ENCODE measurements around the gene OGFR.

The OGFR gene

DNA sequence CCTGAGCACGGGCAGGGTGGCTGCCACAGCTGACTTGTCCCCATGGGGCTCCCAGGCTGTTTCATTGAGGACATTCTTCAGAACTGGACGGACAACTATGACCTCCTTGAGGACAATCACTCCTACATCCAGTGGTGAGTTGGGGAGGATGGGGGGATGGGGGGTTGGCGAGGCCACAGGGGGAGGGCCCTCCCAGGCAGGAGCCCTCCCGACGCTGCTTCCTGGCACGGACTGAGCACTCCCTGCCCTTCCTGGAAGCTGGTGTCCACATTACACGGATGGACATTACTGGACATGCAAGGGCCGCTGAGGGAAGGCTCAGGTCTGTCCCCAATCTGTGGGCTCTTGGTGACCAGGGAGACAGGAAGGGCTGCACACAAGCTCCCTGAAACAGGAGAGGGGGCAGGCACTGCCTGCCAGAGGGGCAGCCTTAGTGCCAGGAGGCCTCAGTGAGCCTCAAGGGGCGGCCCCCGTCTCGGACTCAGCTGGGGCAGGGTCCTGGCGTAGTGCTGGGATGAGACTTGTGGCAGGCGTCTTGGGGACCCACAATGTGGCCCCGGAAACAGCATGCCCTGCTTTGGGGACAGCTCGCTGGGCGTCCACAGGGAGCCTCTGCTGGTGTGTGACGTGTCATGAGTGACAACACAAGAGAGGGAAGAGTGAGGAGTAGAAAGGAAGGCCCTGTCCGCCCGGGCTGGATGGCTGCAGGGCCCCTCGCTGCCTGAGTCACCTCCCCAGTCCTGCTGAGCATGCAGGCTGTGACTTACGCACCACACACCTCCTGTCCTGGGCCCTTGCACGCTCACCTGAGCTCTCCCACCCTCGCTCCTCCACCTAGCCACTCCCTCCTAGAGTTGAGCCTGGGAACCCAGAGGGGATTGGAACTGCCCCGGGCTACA, 5.1 kb downstream of the OGFR start:
- Histone ChIP-seq H3K4me3 (ENCODE audit: low read depth, low read length) (no peak overlapping the region), H3K27ac (ENCODE audit: extremely low read depth, low read depth, low read length) (no peak overlapping the region), H3K9me3 (ENCODE audit: control insufficient read depth, insufficient read depth, low read depth, low read length) (no peaks in the 10 kb centered on the region), H3K36me3 (ENCODE audit: control insufficient read depth in 2 of 2, insufficient read depth in 1 of 2, low read length in 2 of 2) (peaks cover 4 to 68% of the 10 kb centered on the region in 2 experiments; a peak in 2 of 3 replicates), H3K4me1 (ENCODE audit: control insufficient read depth, insufficient read depth, low read length) (no peaks in the 10 kb centered on the region)
- ChIA-PET POLR2A (no interaction called here), CTCF (interaction anchor here (1.2 to 2.8 kb wide), 6 partner anchors 10 to 141 kb away, joined by 3 to 17 read pairs (median 12); no protein-coding TSS in a partner anchor)
- no peak for TF ChIP-seq PRDM1 (tag by site-specific recombination; IDR thresholded peaks at IDR 0.05)
- TF ChIP-seq ZNF404 (tag by site-specific recombination; IDR thresholded peaks at IDR 0.05) = no peak
- no peak for TF ChIP-seq ZNF416 (tag by site-specific recombination; IDR thresholded peaks at IDR 0.05)
- no peak for TF ChIP-seq YY1 (tag by site-specific recombination; IDR thresholded peaks at IDR 0.05)
- TF ChIP-seq ZNF596 (tag by site-specific recombination; IDR thresholded peaks at IDR 0.05) = no peak
- no peak for TF ChIP-seq ZFP41 (tag by site-specific recombination; IDR thresholded peaks at IDR 0.05; ENCODE audit: borderline replicate concordance)
- TF ChIP-seq, protein P1, sequence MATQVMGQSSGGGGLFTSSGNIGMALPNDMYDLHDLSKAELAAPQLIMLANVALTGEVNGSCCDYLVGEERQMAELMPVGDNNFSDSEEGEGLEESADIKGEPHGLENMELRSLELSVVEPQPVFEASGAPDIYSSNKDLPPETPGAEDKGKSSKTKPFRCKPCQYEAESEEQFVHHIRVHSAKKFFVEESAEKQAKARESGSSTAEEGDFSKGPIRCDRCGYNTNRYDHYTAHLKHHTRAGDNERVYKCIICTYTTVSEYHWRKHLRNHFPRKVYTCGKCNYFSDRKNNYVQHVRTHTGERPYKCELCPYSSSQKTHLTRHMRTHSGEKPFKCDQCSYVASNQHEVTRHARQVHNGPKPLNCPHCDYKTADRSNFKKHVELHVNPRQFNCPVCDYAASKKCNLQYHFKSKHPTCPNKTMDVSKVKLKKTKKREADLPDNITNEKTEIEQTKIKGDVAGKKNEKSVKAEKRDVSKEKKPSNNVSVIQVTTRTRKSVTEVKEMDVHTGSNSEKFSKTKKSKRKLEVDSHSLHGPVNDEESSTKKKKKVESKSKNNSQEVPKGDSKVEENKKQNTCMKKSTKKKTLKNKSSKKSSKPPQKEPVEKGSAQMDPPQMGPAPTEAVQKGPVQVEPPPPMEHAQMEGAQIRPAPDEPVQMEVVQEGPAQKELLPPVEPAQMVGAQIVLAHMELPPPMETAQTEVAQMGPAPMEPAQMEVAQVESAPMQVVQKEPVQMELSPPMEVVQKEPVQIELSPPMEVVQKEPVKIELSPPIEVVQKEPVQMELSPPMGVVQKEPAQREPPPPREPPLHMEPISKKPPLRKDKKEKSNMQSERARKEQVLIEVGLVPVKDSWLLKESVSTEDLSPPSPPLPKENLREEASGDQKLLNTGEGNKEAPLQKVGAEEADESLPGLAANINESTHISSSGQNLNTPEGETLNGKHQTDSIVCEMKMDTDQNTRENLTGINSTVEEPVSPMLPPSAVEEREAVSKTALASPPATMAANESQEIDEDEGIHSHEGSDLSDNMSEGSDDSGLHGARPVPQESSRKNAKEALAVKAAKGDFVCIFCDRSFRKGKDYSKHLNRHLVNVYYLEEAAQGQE (tag by site-specific recombination; IDR thresholded peaks at IDR 0.05) = no peak
- TF ChIP-seq ZSCAN16 (tag by site-specific recombination; IDR thresholded peaks at IDR 0.05) = no peak
- no peak for TF ChIP-seq ZNF561 (tag by site-specific recombination; IDR thresholded peaks at IDR 0.05; ENCODE audit: borderline replicate concordance)
- no peak for TF ChIP-seq ZNF433 (tag by site-specific recombination; IDR thresholded peaks at IDR 0.05; ENCODE audit: low read depth)
- no peak for TF ChIP-seq ZNF423 (tag by site-specific recombination; IDR thresholded peaks at IDR 0.05)
- TF ChIP-seq ZNF48 (tag by site-specific recombination; IDR thresholded peaks at IDR 0.05) = no peak
- no peak for TF ChIP-seq ZNF549 (tag by site-specific recombination; IDR thresholded peaks at IDR 0.05)
- TF ChIP-seq ZNF785 (tag by site-specific recombination; IDR thresholded peaks at IDR 0.05) = no peak
- no peak for TF ChIP-seq ZNF184 (tag by site-specific recombination; IDR thresholded peaks at IDR 0.05)
- no peak for TF ChIP-seq ZNF221 (tag by site-specific recombination; IDR thresholded peaks at IDR 0.05; ENCODE audit: borderline replicate concordance)

DNA sequence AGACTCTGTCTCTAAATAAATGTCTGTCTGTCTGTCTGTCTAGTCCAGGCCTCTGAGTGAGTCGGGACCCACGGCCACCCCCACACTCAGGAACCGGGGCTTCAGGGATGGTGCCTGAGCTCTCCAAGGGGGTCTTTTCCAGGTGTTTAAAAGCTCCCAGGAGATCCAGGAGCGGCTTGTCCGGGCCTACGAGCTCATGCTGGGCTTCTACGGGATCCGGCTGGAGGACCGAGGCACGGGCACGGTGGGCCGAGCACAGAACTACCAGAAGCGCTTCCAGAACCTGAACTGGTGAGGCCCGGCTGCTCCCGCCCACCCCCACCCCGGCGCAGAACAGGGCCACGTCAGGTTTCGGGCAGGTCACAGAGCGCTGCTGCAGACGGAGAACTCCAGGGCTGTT, 6.7 kb downstream of the OGFR start:
- POLR2A ChIA-PET = interaction anchor here (1.6 kb wide), 1 partner anchor 17 kb away, joined by 5 read pairs; no protein-coding TSS in a partner anchor

More for the DNA sequence above, 6.7 kb downstream of the OGFR start:
- CTCF ChIA-PET = no interaction called here
- no peak for TF ChIP-seq ZNF239 (tag by site-specific recombination; IDR thresholded peaks at IDR 0.05)
- TF ChIP-seq ZNF830 (tag by site-specific recombination; IDR thresholded peaks at IDR 0.05; ENCODE audit: low read depth) = no peak
- TF ChIP-seq, protein P1 (tag by site-specific recombination; IDR thresholded peaks at IDR 0.05) = no peak
- TF ChIP-seq, protein P2, sequence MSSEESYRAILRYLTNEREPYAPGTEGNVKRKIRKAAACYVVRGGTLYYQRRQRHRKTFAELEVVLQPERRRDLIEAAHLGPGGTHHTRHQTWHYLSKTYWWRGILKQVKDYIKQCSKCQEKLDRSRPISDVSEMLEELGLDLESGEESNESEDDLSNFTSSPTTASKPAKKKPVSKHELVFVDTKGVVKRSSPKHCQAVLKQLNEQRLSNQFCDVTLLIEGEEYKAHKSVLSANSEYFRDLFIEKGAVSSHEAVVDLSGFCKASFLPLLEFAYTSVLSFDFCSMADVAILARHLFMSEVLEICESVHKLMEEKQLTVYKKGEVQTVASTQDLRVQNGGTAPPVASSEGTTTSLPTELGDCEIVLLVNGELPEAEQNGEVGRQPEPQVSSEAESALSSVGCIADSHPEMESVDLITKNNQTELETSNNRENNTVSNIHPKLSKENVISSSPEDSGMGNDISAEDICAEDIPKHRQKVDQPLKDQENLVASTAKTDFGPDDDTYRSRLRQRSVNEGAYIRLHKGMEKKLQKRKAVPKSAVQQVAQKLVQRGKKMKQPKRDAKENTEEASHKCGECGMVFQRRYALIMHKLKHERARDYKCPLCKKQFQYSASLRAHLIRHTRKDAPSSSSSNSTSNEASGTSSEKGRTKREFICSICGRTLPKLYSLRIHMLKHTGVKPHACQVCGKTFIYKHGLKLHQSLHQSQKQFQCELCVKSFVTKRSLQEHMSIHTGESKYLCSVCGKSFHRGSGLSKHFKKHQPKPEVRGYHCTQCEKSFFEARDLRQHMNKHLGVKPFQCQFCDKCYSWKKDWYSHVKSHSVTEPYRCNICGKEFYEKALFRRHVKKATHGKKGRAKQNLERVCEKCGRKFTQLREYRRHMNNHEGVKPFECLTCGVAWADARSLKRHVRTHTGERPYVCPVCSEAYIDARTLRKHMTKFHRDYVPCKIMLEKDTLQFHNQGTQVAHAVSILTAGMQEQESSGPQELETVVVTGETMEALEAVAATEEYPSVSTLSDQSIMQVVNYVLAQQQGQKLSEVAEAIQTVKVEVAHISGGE (tag by site-specific recombination; conservative IDR thresholded peaks at IDR 0.05; ENCODE audit: low read depth) = no peak
- no peak for TF ChIP-seq REPIN1 (tag by site-specific recombination; IDR thresholded peaks at IDR 0.05; ENCODE audit: low read depth)
- no peak for TF ChIP-seq ZNF311 (tag by site-specific recombination; IDR thresholded peaks at IDR 0.05; ENCODE audit: borderline replicate concordance)
- no peak for TF ChIP-seq ZNF530 (tag by site-specific recombination; IDR thresholded peaks at IDR 0.05; ENCODE audit: low read depth)
- no peak for TF ChIP-seq ZNF629 (tag by site-specific recombination; IDR thresholded peaks at IDR 0.05)
- TF ChIP-seq SP2 (tag by site-specific recombination; IDR thresholded peaks at IDR 0.05) = no peak
- TF ChIP-seq ZNF561 (tag by site-specific recombination; IDR thresholded peaks at IDR 0.05; ENCODE audit: borderline replicate concordance) = no peak
- peaks cover 4 to 68% of the 10 kb centered on the region in 2 experiments; a peak in 2 of 3 replicates for H3K36me3 ChIP-seq (ENCODE audit: control insufficient read depth in 2 of 2, insufficient read depth in 1 of 2, low read length in 2 of 2)
- peaks cover 2% of the 10 kb centered on the region; the same call in 1 of the 2 replicates for H3K4me1 ChIP-seq (ENCODE audit: control insufficient read depth, insufficient read depth, low read length)
- H3K4me3 ChIP-seq (ENCODE audit: low read depth, low read length) = no peak overlapping the region
- H3K9me3 ChIP-seq (ENCODE audit: control insufficient read depth, insufficient read depth, low read depth, low read length) = no peaks in the 10 kb centered on the region
- no peak overlapping the region for H3K27ac ChIP-seq (ENCODE audit: extremely low read depth, low read depth, low read length)
